DMS 273 (cell line): ENCODE measurements around the gene MPV17.
"Not testable (repeated sequence)": the region's sequence is repeated elsewhere in the genome, so short reads cannot be mapped to it uniquely, and the experiment has no call there.

Experiments used
- DNase-seq: peaks from one replicate; lab custom pipeline; 2025; ENCODE audit not compliant: unreplicated experiment; lab: John Stamatoyannopoulos, UW

Gene MPV17

DNA sequence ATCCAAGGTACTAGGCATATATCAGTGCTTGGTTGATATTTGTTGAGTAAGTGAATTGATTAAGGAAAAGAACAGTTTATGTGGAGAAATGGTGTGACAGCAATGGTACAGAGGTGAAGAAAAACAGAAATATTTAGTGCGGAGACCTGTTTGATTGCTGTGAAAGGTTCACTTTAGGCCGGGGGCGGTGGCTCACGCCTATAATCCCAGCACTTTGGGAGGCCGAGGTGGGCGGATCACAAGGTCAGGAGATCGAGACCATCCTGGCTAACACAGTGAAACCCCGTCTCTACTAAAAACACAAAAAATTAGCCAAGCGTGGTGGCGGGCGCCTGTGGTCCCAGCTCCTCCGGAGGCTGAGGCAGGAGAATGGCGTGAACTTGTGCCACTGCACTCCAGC, 54.6 kb downstream of the MPV17 start:
- not testable (repeated sequence) for DNase-seq

GRCh38 chr2:27265536-27265870, 57.4 kb downstream of the MPV17 start:
- no peak for DNase-seq

DNA sequence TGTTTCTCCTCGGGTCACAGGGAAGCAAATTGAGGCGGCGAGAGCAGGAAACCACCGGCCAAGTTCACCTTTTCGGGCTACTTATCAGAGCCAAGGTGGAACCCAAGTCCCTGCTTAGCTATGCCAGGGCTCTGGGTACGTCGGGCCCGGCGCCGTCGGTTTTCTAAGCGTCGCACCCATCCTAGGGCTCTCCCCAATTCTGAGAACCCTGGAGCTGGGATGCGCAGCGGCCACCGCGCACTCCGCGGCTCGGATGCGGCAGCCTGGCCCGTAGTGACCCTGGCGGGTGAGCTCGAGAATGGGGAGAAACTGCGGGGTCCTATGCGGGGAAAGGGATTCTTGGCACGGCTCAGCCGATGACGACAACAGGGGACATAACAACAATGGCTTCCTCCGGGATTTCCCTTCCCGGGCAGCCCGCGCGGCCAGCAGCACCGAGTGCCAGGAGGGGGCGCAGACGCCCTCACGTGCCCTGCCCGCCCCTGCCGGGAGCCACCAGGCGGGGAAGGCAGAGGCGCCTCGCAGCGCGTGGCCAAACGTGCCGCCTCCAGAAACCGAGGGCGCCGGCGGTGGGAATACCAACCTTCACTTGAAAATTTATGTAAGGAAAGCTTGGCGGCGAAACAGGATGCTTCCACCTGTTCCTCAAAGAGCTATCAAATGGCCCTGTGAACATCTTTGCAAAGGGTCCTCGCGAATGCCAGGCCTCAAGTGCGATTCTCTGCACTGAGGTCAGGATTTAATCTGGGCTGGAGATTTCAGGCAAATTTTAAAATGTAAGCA, 58.0 kb downstream of the MPV17 start:
- DNase-seq = peak; percentile 93

GRCh38 chr2:27264253-27264752, 58.6 kb downstream of the MPV17 start:
- peak; percentile 52 for DNase-seq

- DNase-seq = peak; percentile 52
Measured at GRCh38 chr2:27263287-27264252, 59.3 kb downstream of the MPV17 start.

DNA sequence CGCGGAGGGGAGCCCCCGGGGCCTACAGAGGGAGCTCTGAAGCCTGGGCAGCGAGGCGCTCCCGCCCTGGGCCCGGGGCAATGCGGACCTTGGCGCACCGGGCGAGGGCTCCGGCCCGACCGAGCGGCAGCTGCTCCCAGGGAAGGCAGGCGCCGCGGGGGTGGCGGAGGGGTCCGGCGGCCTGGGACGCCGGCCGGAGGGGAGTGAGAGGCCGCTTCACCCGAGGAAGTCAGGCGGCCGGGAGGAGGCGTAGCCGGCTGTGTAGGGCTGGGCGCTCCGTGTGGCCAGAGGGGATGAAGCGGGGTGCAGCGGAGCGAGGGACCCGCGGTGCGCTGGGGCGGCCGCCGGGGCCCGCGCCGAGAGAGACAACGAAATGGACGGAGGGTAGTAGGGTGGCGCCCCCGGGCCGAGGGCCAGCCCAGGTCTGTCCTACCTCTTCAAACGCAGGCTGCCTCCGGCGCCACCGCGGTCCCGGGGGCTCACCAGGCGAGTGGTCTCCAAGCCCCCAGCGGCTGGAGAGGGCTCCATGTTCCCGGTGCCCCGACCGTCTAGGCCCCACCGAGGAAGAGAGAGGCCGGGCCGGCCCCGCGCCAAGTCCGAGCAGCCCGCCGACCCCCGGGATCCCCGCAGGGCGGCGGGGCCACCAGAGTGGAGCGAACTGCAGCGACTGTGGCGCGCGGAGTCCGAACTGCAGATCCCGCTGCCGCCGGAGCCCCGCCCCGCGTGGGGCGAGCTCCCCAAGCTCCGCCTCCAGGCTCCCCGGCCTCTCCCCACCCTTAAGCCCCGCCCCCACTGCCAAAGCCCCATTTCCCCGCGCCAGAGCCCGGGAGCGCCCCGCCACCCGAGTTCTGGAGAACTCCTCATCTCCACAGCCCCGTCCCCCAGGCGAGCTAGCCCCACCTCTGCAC, 60.3 kb downstream of the MPV17 start, which contains the start of gene SLC30A3:
TSS of gene SLC30A3 (minus strand) at position 669 of the 908 bp plus-strand sequence. CDS start at position 528, 141 bp downstream.
- peak; percentile 66 for DNase-seq

- DNase-seq = peak; percentile 42
Measured at GRCh38 chr2:27261926-27262298, 61.0 kb downstream of the MPV17 start.

GRCh38 chr2:27261241-27261925, 61.5 kb downstream of the MPV17 start:
- no peak for DNase-seq
